ENCODE measurements around the gene B4GALT3. TPM values are rescaled to one million over a fixed set of nuclear protein-coding genes. Genes with fewer than 3 reads are reported as not detected.

Gene B4GALT3
- total RNA-seq, 1 experiment from 2014 or later = 68.2 TPM

DNA sequence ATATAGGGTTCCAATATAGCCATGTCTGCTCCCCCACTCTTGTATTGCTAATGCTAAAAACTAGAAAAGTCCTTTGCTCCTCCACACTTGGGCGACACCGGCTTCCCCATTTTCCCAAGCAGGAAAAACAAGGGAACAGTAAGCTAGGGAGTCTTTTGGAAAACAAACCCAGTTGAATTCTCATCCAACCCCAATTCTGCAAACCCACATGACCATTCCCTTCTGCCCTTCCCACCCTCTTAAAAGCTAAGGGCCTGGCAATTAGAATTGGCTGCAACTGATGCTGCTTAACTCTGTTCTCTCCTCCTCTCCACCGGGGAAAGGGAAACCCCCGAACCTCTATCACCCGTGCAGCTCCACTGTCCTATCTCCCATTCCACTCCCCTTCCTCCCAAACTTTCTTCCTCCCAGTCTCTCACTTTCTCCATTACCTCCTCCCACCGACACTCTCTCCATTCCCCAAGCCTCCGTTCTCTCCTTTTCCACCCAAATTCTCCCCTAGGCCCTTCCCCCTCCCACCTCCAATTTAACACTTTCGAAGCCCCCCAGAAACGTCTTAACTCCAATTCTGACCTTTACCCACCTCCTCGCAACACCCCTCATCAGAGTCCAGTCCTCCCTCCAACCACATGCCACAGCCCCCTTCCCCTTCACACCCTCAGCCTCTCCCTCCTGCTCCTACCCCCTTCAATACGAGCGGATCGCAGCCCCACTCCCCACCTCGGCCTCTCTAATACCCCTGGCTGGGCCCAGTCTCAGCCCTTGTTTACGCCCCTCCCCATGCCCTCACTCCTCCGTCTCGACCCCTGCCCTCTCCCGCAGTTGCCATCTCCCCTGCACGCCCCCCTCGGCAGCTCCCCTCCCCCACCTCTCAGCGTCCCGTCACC lies 45.5 kb downstream of the B4GALT3 start:
- no peak for DNase-seq (ENCODE audit: extremely low read depth, low read depth)

DNA sequence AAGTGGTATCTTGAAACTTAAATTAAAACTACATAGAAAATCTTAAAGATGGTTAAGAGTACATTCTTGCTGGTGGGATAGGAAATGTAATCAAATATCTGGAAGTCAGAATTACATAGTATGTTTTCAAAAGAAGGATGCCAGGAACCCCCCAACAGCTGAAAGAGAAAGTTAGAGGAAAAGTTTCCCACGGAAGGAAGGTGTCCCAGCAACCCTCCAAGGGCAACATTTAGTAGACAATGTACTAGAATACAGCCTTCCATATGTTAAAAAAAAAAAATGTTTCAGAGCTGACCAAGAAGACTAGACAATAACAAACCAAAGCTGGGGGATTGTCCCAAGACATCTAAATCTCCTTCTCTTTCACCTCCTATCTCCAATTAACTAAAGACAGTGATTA lies 47.0 kb downstream of the B4GALT3 start:
- no peak for DNase-seq (ENCODE audit: extremely low read depth, low read depth)

DNA sequence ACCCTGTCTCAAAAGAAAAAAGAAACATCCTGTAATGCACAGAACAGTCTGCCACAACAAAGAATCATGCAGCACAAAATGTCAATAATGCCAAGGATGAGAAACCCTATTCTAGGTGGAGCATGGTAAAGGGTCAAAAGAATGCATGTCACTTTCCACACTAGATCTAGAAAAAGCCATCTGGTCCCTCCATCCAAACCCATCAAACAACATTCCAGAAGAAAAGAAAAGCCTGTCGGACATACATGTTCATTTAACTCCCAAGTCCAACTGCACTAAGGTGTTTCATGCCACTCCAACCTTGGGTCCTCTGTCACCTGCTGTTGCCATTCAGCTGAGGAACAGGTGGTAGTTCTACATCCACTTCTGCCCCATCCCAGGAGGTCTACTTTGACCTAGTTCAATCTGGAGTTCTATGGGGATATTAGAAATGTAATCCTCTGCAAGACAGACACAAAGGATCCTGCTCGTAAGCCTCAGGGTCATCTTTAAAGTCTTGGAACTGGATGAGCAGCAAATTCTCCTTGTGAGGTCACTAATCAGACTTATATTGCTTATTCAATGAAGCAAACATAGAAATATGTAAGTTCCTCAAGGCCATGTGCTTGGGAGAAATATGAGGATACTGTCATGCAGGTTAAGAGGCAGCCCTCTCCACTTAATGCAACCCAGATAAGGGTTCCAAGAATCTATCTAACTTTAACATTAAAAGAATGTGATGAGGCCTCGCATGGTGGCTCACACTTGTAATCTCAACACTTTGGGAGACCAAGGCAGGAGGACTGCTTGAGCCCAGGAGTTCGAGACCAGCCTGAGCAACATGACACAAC lies 48.5 kb downstream of the B4GALT3 start:
- DNase-seq (ENCODE audit: extremely low read depth, low read depth) = no peak

DNA sequence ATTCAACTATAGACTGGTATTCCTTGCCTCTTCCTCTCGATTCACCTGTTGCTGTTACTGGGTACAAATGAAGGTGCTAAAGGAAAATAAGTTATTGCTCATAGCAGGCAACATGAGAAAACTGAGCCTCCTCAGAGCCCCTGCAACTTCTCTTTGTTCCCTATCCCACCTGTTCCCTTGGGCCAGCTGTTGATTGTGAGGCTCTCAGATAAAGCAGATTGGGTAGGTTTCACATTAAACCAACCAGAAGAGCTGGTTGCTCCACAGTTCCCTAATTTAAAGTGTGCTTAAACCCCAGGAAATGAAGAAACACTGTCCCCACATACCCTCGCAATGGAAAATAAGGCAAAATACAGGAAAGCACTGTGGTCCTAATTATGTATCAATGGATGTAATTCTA lies 49.7 kb downstream of the B4GALT3 start:
- DNase-seq (ENCODE audit: extremely low read depth, low read depth) = no peak

DNA sequence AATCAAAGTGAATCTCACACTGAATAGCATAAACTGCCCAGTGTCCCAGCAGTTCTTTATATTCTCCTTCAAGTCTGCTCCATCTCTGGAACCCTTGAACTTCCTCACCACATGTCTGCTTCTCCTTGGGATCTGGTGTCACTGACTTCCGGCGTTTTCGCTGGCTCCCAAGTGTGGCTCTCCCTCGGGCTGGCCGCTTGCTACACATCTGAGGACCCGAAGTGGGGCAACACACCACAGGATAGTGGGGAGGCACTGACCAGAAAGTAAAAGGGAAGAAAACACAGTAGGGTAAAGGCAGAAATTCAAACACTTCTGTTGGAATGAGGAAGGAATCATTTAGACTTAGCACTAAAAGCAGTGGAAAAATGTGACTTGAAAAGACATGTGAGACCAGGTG lies 54.3 kb downstream of the B4GALT3 start:
- no peak for DNase-seq (ENCODE audit: extremely low read depth, low read depth)

DNA sequence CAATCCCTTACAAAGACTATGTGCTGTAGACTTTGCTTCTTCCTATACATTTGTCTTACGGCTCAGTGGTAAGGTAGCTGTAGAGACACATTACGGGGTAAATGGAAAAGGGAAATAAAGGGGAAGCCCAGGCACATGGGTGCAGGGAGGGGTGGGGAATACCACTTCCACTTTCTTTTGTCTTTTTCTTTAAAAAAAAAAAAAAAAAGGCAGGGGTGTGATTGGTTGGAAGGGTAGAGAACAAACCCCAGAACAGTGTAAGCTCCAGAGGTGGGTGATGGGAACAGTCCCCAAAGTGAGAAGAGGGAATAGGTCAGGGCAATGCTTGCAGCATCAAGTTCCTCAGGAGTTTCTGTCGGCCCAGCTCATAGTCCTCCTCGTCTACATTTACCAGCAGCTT lies 55.5 kb downstream of the B4GALT3 start:
- DNase-seq (ENCODE audit: extremely low read depth, low read depth) = no peak

Small RNAs within 50 kb of the gene (small RNA-seq; reads per million reads assigned to genes)
- 0 reads per million in 2 experiments for gene RF01225

Other genes with a start within 250 kb of the B4GALT3 start
- gene ITLN2, start 222.7 kb downstream of the B4GALT3 start, total RNA-seq (2014; rRNA removed; shearing (Covaris generic)) = not detected in 2 replicates
- gene F11R, start 156.4 kb downstream of the B4GALT3 start, total RNA-seq (2014; rRNA removed; shearing (Covaris generic)) = 20.7 and 23.7 TPM in 2 replicates
- gene TSTD1, start 138.5 kb downstream of the B4GALT3 start, total RNA-seq (2014; rRNA removed; shearing (Covaris generic)) = 29.8 and 37.6 TPM in 2 replicates
- 49.2 and 51.2 TPM in 2 replicates for gene USF1, start 131.5 kb downstream of the B4GALT3 start, total RNA-seq (2014; rRNA removed; shearing (Covaris generic))
- 0.45 TPM in 1 of 2 replicates, not detected in the other for gene ARHGAP30, start 107.6 kb downstream of the B4GALT3 start, total RNA-seq (2014; rRNA removed; shearing (Covaris generic))
- 0.55 and 1.0 TPM in 2 replicates for gene NECTIN4, start 87.9 kb downstream of the B4GALT3 start, total RNA-seq (2014; rRNA removed; shearing (Covaris generic))
- gene KLHDC9, start 79.1 kb downstream of the B4GALT3 start, total RNA-seq (2014; rRNA removed; shearing (Covaris generic)) = 3.6 and 5.3 TPM in 2 replicates
- 186 and 200 TPM in 2 replicates for gene PFDN2, start 59.5 kb downstream of the B4GALT3 start, total RNA-seq (2014; rRNA removed; shearing (Covaris generic))
- gene NIT1, start 59.4 kb downstream of the B4GALT3 start, total RNA-seq (2014; rRNA removed; shearing (Covaris generic)) = 44.3 and 60.6 TPM in 2 replicates
- gene DEDD, start 44.8 kb downstream of the B4GALT3 start, total RNA-seq (2014; rRNA removed; shearing (Covaris generic)) = 34.2 and 36.2 TPM in 2 replicates
- 124 and 143 TPM in 2 replicates for gene UFC1, start 23.5 kb downstream of the B4GALT3 start, total RNA-seq (2014; rRNA removed; shearing (Covaris generic))
- gene USP21, start 18.0 kb downstream of the B4GALT3 start, total RNA-seq (2014; rRNA removed; shearing (Covaris generic)) = 17.7 and 18.8 TPM in 2 replicates
- gene PPOX, start 11.1 kb downstream of the B4GALT3 start, total RNA-seq (2014; rRNA removed; shearing (Covaris generic)) = 27.1 and 27.3 TPM in 2 replicates
- under 0.01 and 0.14 TPM in 2 replicates for gene ADAMTS4, start 21.5 kb upstream of the B4GALT3 start, total RNA-seq (2014; rRNA removed; shearing (Covaris generic))
- 161 and 175 TPM in 2 replicates for gene NDUFS2, start 24.9 kb upstream of the B4GALT3 start, total RNA-seq (2014; rRNA removed; shearing (Covaris generic))
- not detected in 2 replicates for gene FCER1G, start 37.8 kb upstream of the B4GALT3 start, total RNA-seq (2014; rRNA removed; shearing (Covaris generic))
- not detected in 2 replicates for gene APOA2, start 46.1 kb upstream of the B4GALT3 start, total RNA-seq (2014; rRNA removed; shearing (Covaris generic))
- 8.3 and 9.1 TPM in 2 replicates for gene TOMM40L, start 48.6 kb upstream of the B4GALT3 start, total RNA-seq (2014; rRNA removed; shearing (Covaris generic))
- gene NR1I3, start 60.7 kb upstream of the B4GALT3 start, total RNA-seq (2014; rRNA removed; shearing (Covaris generic)) = not detected in 2 replicates
- gene PCP4L1, start 81.2 kb upstream of the B4GALT3 start, total RNA-seq (2014; rRNA removed; shearing (Covaris generic)) = not detected in 2 replicates
- 54.3 and 54.9 TPM in 2 replicates for gene MPZ, start 132.5 kb upstream of the B4GALT3 start, total RNA-seq (2014; rRNA removed; shearing (Covaris generic))
- gene SDHC, start 136.9 kb upstream of the B4GALT3 start, total RNA-seq (2014; rRNA removed; shearing (Covaris generic)) = 67.9 and 70.4 TPM in 2 replicates
- not detected in 2 replicates for gene CFAP126, start 190.4 kb upstream of the B4GALT3 start, total RNA-seq (2014; rRNA removed; shearing (Covaris generic))

Measured in NCI-H460 (cell line).